HG03095 (cell line): ENCODE data around the gene RGS7.
A peak's percentile ranks its signal among the peaks of the same experiment; 100 is the strongest.

Experiments
- ATAC-seq: cut with Tn5 transposase; IDR thresholded peaks from one replicate; pipeline ENCODE4 v1.9.1; 2021; ENCODE audit warnings: moderate library complexity; ENCODE audit not compliant: unreplicated experiment

Gene RGS7

GRCh38 chr1:241356519-241357365, at the start of gene RGS7:
TSS of gene RGS7 (minus strand) at chr1:241357205.
- ATAC-seq: peak; percentile 59

DNA sequence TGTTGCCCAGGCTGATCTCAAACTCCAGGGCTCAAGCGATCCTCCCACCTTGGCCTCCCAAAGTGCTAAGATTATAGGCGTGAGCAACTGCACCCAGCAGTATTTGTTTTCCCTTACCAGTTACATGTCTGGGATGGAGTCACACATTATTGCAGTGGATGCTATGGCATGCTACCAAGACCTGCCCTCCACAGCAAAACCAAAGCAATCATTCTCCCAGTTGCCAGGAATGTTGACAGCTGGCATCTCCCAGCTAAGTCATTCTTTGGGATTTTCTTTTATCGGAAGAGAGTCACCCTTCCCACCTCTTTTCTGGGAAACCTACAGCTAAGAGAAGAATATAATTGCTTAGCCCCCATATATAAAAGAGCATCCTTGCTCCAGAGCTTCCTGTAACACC, 49.4 kb upstream of the RGS7 start:
- no peak for ATAC-seq

- no peak for ATAC-seq
These were observed 44.2 kb upstream of the RGS7 start for GRCh38 chr1:241401156-241401555.

GRCh38 chr1:241396747-241397681, 40.0 kb upstream of the RGS7 start:
- ATAC-seq: no peak

DNA sequence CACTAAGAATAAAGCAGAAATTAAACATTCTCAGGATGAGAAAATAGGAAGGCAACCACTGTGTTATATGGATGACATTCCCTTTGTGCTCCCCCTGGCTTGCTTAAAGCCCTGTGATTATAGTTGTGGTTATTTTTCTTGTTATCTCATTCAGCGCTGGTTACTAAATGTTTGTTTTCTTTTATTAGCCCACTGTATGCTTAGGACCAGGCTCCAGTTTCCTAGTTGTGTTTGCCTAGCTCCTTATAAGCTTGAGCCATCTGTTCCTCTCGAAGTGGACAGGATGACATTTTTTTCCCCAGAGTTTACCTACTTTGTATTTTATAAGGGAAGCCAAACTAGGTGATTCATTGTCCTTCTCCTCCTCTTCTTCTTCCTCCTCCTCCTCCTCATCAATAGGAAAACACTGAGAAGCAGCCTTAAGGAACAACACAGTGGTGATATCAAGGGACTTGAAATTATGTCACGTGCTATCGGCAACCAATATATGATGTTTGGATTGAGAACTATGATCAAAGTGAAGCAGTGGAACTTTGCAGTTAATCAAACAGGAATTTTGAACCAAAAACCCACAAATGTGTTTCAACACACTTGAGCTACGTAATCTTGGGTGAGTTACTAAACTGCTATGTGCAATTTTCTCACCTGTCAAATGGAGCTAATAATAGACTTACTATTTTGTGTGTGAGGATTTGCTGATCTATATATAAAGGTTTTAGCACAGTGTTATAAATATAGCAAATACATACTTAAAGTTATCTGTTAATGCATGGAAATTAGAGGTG, 35.1 kb upstream of the RGS7 start:
- ATAC-seq: no peak

DNA sequence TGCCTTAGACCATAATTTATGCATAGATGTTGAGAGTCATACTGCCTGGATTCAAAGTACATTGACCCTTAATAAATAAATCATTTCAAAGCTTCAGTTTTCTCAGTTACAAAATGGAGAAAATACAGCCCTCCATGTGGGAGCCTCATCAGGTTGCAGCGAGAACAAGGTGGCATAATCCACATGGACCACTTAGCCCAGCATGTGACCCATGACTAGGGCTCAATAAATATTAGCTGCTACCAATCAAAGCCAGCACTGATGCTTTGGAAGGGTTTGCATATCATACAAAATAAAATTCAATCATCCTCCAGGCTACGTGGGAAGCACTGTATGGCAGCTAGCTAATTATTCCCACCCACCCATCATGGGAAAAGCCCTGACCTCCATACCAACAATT, 33.5 kb upstream of the RGS7 start:
- ATAC-seq: no peak

- ATAC-seq: no peak
These were observed 32.4 kb upstream of the RGS7 start for GRCh38 chr1:241389400-241389799.

GRCh38 chr1:241387216-241387615, 30.2 kb upstream of the RGS7 start:
- ATAC-seq: no peak

- ATAC-seq: no peak
These were observed 19.7 kb upstream of the RGS7 start for GRCh38 chr1:241376701-241377100.

DNA sequence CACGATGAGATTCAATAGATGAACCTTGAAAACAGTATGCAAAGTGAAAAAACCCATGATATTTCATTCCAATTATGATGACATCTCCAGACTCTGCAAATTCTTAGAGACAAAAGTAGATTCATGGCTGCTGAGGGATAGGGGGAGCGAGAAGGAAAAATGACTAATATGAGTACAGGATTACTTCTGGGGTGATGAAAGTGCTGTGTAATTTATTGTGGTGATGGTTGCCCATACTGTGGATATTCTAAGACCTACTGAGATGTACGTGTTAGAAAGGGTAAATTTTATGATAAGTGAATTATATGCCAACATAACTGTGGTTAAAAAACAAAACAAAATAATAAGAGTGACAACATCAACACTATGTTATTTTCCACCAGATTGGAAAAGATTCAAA, 18.9 kb upstream of the RGS7 start:
- no peak for ATAC-seq

- ATAC-seq: no peak
These were observed 9.2 kb upstream of the RGS7 start for GRCh38 chr1:241366196-241366595.

GRCh38 chr1:241362350-241362749, 5.3 kb upstream of the RGS7 start:
- ATAC-seq: no peak

- ATAC-seq: no peak
These were observed 648 bp upstream of the RGS7 start for GRCh38 chr1:241357366-241358340.

- ATAC-seq: no peak
These were observed 852 bp downstream of the RGS7 start for GRCh38 chr1:241356187-241356518.

DNA sequence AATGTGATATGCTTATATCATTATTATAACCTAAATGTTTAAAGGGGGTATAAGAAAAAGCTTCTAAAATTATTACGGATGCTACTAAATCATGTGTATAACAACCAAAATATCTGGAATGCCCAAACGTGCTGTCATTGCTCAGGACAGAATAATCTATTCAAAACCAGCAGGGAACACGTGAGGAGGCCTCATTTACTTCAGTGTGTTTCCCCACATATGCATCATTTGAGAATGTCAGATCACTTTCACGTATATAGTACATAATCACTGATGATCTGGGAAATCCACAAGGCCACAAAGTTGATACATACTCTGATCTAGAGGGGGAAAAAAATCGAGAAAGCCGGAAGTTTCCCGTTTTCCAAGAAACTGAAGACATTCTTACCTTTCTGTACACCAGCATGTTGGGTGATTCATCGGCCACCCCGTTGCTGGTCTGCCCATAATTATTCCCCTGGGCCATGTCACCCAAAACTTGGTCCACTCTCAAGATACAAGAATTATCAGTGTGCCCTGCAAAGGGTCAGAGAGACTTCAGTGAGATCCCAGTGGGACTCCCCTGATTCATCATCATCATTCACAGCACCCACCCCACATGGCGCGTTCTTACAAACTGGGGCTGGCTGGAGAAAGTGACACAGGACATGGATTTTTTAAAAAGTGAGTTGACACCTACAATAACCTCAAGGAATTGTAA, 1.5 kb downstream of the RGS7 start:
- no peak for ATAC-seq

DNA sequence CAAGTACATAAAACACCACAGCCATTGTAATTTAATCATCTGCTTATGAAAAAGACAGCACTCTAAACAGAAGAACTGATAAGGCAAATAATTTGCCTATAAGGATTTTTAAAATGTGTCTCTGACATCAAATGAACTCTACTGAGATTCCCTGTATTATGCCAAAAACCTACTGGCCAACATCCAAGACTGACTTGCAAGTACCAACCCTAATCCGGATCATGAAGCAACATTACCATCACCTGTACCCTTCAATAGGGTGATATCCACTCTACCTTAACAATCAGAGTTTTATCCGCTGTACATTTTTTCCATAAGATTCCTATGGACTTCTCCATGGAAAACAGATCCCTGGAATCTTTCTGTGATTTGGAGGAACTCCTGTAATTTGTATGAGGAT, 4.6 kb downstream of the RGS7 start:
- no peak for ATAC-seq

DNA sequence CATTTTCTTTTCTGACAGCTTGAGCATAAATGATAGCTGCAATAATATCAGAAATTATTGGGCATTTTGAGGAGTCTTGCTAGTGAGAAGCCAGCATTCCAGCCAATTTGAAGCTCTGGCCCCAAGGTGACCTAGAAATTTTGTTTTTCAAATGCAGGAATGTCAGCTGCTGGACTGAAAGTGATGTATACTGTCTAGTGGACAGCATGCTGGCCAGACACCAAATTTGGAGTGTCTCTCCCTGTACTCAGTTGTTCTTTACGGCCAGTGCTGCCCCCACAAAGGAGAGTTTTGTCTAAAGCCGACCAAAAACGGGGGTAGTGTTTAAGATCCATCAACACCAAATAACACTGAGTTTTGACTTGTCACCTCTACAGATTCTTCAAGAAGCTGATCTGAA, 5.2 kb downstream of the RGS7 start:
- no peak for ATAC-seq

GRCh38 chr1:241343956-241344355, 13.0 kb downstream of the RGS7 start:
- no peak for ATAC-seq

DNA sequence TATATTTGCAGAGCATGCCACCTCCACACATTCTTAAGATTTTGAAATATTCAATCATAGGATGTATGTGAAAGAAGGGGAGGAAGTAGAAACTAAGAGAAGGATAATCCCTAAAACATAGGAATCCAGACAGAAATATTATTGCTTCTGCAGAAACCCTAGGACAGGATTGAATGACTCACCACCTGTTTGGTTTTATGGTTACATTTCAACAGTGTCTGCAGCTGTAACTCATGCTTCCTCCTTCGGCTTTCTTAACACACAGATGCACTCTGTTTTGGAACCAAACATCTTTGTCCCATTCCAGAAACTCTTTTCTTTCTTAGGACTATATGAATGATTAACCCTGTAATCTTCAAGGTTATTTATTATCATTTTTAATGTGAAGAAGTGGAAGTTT, 20.7 kb downstream of the RGS7 start:
- no peak for ATAC-seq

DNA sequence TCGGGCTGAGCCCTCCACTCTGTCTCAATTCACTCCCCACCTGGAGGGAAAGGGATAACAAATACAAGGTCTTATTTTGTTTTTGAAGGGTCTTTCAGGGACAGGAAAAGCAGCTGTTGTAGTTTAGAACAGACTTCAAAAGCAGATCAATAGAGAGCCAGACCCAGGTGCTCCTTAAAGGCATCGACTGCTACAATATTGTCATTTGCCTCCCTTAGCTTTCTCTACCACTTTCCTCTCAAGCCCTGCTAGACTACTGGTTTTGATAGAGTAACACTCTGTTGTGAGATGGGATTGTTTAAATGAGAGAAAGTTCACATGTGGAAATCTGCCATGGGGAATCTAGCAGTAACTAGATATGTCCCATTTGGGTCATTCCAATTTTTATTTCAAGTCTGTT, 24.0 kb downstream of the RGS7 start:
- ATAC-seq: no peak
